Body of pancreas (tissue), 4 donors: ENCODE data around the gene PITRM1.

ENCODE experiments used
- POLR2A ChIP-seq, 3 donors: fragments of 450-650 bp; IDR thresholded peaks; one replicate each; pipeline ENCODE4 v1.6.1; 2016; ENCODE audit warnings: antibody characterized with exemption in 3 of 3, mild to moderate bottlenecking in 2 of 3
- TF ChIP-seq, protein P1 (sequence below), 7 experiments: fragments of 450-650 bp in 4 of 7; fragments of 200-600 bp in 3 of 7; sonication (generic) in 3 of 7; IDR thresholded peaks; one replicate each; pipeline ENCODE4 v1.5.1; 2016 to 2019; ENCODE audit warnings: antibody characterized with exemption in 7 of 7

DNA sequence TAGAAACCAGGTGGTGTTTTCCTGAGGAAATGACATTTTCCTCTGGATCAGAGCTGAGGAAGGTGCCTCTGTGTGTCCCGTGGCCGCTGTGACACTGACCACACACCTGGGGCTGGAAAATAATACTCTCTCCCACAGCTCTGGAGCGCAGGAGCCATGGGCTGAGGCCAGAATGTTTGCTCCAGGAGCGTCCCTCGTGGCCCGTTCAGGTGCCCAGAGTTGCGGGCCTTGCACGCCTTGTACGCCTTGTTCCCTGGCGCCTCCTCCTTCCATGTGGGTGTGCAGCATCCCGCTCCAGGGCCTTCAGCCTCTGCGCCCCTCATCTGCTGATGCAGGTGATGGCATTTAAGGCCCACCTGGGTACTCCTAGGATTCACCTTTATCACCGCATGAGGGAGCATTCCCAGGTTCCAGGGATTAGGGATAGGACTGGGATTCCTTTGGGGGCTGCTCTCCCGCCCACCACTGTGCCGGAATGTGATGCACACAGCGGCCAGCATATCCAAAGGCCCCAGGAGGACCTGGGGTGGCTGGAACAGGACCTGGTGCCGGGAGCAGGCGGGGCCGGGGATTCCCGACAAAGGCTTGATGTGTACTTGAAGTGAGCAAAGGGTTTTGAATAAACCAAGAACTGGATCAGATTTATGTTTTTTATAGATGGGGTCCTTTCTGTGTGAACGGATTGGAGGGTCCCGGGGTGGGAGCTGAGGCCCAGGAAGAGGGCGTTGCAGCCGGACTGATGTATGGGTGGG is 44.0 kb downstream of the PITRM1 start:
- TF ChIP-seq, protein P1, sequence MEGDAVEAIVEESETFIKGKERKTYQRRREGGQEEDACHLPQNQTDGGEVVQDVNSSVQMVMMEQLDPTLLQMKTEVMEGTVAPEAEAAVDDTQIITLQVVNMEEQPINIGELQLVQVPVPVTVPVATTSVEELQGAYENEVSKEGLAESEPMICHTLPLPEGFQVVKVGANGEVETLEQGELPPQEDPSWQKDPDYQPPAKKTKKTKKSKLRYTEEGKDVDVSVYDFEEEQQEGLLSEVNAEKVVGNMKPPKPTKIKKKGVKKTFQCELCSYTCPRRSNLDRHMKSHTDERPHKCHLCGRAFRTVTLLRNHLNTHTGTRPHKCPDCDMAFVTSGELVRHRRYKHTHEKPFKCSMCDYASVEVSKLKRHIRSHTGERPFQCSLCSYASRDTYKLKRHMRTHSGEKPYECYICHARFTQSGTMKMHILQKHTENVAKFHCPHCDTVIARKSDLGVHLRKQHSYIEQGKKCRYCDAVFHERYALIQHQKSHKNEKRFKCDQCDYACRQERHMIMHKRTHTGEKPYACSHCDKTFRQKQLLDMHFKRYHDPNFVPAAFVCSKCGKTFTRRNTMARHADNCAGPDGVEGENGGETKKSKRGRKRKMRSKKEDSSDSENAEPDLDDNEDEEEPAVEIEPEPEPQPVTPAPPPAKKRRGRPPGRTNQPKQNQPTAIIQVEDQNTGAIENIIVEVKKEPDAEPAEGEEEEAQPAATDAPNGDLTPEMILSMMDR (IDR thresholded peaks at IDR 0.05), result no peak
- TF ChIP-seq POLR2A (IDR thresholded peaks at IDR 0.05), result no peak
